HFF-Myc (cell line): ENCODE measurements around the gene ATP7B.
"Not testable (repeated sequence)": the region's sequence is repeated elsewhere in the genome, so short reads cannot be mapped to it uniquely, and the experiment has no call there.

Experiments used
- DNase-seq: peaks from one replicate; pipeline ENCODE4 v3.0.0-alpha.2; 2011; ENCODE audit warnings: low read depth; ENCODE audit errors: extremely low read depth
- H3K4me3 ChIP-seq: replicated peaks from 2 replicates; pipeline ENCODE4 v1.5.1; 2011; ENCODE audit warnings: low read depth, mild to moderate bottlenecking, control low read depth, low read length
- TF ChIP-seq, protein P1 (sequence below): IDR thresholded peaks from 2 replicates; pipeline ENCODE4 v1.5.1; 2012; ENCODE audit warnings: mild to moderate bottlenecking, low read depth, low read length, control low read depth; ENCODE audit errors: missing control alignments

ATP7B gene

DNA sequence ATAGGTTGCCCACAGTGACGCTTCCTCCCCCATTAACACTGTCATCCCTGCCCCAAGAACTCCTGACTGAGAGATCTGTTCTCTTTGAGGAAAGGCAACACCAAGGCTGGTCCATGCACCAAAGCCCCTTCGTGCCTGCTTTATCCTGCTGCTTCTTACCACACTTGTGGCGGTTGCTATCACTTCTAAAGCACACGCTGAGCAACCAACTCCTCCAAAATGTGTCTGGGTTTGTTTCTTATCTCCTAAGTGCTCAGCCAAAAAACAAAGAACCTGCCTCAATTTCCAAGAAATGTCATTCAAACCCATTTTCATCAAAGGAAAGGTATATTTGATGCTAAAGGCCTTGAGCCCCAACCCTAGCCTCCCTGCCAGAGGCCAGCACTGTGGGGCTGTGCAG lies 14.6 kb downstream of the ATP7B start:
- TF ChIP-seq, protein P1, sequence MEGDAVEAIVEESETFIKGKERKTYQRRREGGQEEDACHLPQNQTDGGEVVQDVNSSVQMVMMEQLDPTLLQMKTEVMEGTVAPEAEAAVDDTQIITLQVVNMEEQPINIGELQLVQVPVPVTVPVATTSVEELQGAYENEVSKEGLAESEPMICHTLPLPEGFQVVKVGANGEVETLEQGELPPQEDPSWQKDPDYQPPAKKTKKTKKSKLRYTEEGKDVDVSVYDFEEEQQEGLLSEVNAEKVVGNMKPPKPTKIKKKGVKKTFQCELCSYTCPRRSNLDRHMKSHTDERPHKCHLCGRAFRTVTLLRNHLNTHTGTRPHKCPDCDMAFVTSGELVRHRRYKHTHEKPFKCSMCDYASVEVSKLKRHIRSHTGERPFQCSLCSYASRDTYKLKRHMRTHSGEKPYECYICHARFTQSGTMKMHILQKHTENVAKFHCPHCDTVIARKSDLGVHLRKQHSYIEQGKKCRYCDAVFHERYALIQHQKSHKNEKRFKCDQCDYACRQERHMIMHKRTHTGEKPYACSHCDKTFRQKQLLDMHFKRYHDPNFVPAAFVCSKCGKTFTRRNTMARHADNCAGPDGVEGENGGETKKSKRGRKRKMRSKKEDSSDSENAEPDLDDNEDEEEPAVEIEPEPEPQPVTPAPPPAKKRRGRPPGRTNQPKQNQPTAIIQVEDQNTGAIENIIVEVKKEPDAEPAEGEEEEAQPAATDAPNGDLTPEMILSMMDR = no peak
- no peak for DNase-seq
- no peak overlapping the region for H3K4me3 ChIP-seq

DNA sequence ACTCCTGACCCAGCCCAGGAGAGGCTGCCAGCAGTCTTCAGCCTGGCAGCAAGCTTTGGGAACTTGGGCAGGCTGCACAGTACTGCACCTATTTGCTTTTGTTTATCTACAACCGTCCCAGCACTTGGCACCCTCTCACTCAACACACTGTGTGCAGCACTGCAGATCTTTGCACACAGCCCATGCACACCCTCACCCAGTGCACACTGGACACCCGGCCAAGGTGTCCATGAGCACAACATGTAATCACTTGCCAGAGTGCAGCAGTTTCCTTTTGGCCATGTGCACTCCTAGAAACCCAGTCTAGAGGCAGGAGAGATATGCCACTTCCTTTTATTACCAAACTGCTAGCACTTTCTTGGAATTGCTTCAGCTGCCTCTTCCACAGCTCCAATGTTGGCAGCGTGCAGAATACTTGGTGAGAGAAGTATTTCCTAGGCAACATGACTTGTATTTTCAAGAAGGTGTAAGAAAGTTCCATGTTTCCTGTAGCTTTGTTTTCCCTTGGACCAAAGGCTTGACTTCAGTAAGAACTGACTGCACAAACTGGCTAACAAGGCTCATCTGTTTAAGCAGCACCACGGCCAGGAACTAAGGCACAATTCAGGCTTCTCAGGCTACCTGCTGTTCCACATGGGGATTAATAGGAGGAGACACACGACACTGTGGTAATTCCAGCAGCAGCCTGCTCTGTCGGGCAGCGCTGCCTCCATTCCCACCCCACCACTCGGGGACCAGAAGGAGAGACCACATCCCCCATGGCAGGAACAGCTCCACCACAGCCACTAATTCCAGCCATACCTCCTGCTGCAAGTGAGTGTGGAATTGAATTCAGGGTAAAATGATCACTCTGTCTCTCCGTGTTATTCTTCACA lies 15.3 kb downstream of the ATP7B start:
- TF ChIP-seq, protein P1 = no peak
- H3K4me3 ChIP-seq = no peak overlapping the region
- no peak for DNase-seq

DNA sequence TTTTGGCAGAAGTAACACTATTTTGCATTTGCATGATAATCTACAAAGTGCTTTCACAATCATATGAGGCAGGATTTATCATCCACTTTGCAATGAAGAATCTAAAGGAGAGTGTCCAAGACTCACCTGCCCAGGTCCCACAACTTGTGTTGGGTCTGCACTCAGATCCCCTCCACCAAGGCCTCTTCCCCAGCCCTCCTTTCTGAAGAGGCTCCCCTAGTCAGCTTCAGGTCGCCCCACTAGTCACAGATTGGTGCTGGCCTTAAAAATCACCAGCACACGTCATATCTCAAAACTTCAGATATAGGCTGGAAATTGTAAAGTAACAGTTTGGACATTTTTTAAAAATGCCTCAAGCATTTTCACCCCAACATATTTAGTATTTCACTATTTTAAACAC lies 17.5 kb downstream of the ATP7B start:
- no peak for DNase-seq
- no peak overlapping the region for H3K4me3 ChIP-seq
- TF ChIP-seq, protein P1 = no peak

DNA sequence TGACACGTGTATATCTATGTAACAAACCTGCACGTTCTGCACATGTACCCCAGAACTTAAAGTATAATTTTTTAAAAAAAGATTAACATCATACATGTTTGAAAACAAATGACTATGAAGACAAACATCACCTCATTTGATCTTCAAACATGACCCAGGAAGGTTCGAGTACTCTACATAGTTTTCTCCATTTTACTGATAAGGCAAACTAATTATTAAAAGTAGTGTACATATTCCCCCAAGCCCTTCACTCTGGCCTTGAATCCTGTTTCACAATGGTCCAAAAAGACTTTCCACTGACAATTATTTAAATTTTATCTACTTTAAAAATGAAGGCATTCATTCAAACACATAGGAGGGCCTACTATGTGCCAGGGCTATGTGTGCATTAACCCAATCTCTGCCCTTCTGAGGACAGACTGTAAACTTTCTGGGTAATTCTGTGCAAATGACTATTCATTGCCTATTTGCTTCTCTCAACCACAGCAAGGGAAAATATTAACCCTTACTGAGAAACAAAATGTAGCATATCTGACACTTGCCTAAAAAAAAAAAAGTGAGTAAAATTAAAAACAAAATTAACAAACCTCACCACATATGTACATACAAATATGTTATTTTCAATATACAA lies 22.1 kb downstream of the ATP7B start:
- TF ChIP-seq, protein P1 = no peak
- no peak overlapping the region for H3K4me3 ChIP-seq
- no peak for DNase-seq

DNA sequence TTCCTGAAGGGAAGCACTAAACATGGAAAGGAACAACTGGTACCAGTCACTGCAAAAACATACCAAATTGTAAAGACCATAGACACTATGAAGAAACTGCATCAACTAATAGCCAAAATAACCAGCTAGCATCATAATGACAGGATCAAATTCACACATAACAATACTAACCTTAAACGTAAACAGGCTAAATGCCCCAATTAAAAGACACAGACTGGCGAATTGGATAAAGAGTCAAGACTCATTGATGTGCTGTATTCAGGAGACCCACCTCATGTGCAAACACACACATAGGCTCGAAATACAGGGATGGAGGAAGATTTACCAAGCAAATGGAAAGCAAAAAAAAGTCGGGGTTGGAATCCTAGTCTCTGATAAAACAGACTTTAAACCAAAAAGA lies 26.3 kb downstream of the ATP7B start:
- DNase-seq, H3K4me3 ChIP-seq: not testable (repeated sequence)

DNA sequence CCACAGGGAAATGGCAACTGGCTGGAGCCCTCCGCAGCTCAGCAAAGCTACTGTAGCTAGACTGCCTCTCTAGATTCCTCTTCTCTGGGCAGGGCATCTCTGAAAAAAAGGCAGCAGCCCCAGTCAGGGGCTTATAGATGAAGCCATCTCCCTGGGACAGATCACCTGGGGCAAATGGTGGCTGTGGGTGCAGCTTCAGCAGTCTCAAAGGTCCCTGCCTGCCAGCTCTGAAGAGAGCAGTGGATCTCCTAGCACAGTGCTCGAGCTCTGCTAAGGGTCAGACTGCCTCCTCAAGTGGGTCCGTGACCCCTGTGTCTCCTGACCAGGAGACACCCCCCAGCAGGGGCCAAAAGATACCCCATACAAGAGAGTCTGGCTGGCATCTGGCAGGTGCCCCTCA lies 28.0 kb downstream of the ATP7B start:
- not testable (repeated sequence) for H3K4me3 ChIP-seq, DNase-seq

DNA sequence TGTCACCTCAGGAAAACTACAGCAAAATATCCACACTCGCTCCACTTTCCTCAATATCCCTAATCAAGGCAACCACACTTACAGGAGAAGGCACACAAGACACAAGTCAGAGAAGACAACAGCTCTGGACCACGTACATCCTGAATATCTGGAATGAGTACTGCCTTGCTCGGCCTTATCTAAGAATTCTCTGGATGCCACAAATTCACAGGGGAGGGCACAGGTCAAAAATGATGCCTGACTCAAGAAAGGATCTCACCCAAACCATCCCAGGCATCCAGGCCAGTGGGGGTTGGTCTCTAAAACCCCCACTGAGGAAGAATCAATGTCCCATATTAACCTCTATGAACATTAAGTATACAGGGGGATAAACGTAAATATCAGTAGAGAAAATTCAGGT lies 29.9 kb downstream of the ATP7B start:
- TF ChIP-seq, protein P1 = no peak
- DNase-seq = no peak
- no peak overlapping the region for H3K4me3 ChIP-seq

DNA sequence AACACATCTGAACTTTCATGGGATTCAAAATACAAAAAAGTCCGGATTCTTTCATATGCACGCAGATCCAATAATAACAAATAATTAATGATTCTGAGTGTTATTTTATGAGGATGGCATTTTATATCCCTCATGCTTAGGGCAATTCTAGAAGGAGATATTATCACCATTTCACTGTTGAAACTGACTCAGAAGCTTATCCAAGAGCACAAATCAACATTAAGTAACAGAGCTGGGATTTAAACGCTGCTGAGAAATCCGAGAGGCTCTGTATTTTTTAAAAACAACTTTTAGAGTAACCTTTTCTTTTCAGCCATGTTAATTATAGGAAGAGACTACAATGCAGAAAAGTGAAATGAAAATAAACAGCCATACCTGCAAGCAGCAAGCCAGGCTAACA lies 30.3 kb downstream of the ATP7B start:
- H3K4me3 ChIP-seq = no peak overlapping the region
- TF ChIP-seq, protein P1 = no peak
- DNase-seq = no peak
